Smooth muscle cell of the brain vasculature (primary cell): ENCODE measurements around the gene VEGFB.

Experiments used
- DNase-seq: peaks from one replicate; pipeline ENCODE4 v3.0.0-alpha.2; 2012; ENCODE audit warnings: low read depth, low spot score

VEGFB gene

GRCh38 chr11:64210301-64211020, 23.9 kb upstream of the VEGFB start:
- no peak for DNase-seq

GRCh38 chr11:64211181-64211872, 23.1 kb upstream of the VEGFB start:
- no peak for DNase-seq

- no peak for DNase-seq
These were observed 17.5 kb upstream of the VEGFB start for GRCh38 chr11:64216879-64217278.

GRCh38 chr11:64218628-64219353, 15.6 kb upstream of the VEGFB start:
- DNase-seq = no peak

GRCh38 chr11:64219354-64219684, 15.1 kb upstream of the VEGFB start:
- no peak for DNase-seq

GRCh38 chr11:64219755-64220154, 14.6 kb upstream of the VEGFB start:
- no peak for DNase-seq

- no peak for DNase-seq
These were observed 14.1 kb upstream of the VEGFB start for GRCh38 chr11:64220271-64220670.

- no peak for DNase-seq
These were observed 13.6 kb upstream of the VEGFB start for GRCh38 chr11:64220798-64221197.

GRCh38 chr11:64222651-64223000, 11.8 kb upstream of the VEGFB start:
- no peak for DNase-seq

GRCh38 chr11:64223001-64223651, 11.3 kb upstream of the VEGFB start:
- DNase-seq = no peak

- no peak for DNase-seq
These were observed 10.1 kb upstream of the VEGFB start for GRCh38 chr11:64224151-64224890.

- no peak for DNase-seq
These were observed 9.3 kb upstream of the VEGFB start for GRCh38 chr11:64224891-64225607.

GRCh38 chr11:64225608-64226506, 8.5 kb upstream of the VEGFB start, which contains the start of the genes NUDT22 and TRPT1:
NUDT22 (plus strand) TSS chr11:64226274; CDS start chr11:64226653, 379 bp downstream.
TRPT1 (minus strand) TSS chr11:64226186; CDS start chr11:64225860, 326 bp downstream.
- peak; percentile 46 for DNase-seq

GRCh38 chr11:64226507-64227051, 7.8 kb upstream of the VEGFB start:
- DNase-seq = no peak

GRCh38 chr11:64227405-64227956, 6.9 kb upstream of the VEGFB start:
- no peak for DNase-seq

- no peak for DNase-seq
These were observed 5.2 kb upstream of the VEGFB start for GRCh38 chr11:64229090-64229743.

GRCh38 chr11:64229744-64230170, 4.6 kb upstream of the VEGFB start:
- DNase-seq = no peak

GRCh38 chr11:64230171-64230984, 4.0 kb upstream of the VEGFB start, which contains the start of gene DNAJC4:
DNAJC4 (plus strand) TSS chr11:64230548; CDS start chr11:64230855, 307 bp downstream.
- DNase-seq = peak; percentile 76
